HepG2 (cell line): ENCODE results near the gene LTK. TPM values are rescaled to one million over a fixed set of nuclear protein-coding genes. Genes with fewer than 3 reads are reported as not detected.

ENCODE experiments used
- BCL6 ChIP-seq: IDR thresholded peaks from 2 replicates; pipeline ENCODE4 v1.6.1; 2016; ENCODE audit warnings: missing genetic modification reagents, missing compliant biosample characterization
- HNF1B ChIP-seq: sonication (generic); formaldehyde crosslinking; IDR thresholded peaks from 2 replicates; pipeline ENCODE4 v1.5.1; 2020; ENCODE audit warnings: mild to moderate bottlenecking, moderate library complexity, missing genetic modification reagents
- MAFK ChIP-seq, 2 experiments: IDR thresholded peaks in 1 of 2; conservative IDR thresholded peaks in 1 of 2; 2 replicates each; pipeline ENCODE4 v1.6.1; 2011; ENCODE audit warnings: improper control_type of control experiment in 2 of 2, low read length in 2 of 2
- MEF2D ChIP-seq: sonication (generic); formaldehyde crosslinking; IDR thresholded peaks from 2 replicates; pipeline ENCODE4 v1.5.1; 2020; ENCODE audit warnings: mild to moderate bottlenecking, missing genetic modification reagents
- NR2F2 ChIP-seq: IDR thresholded peaks from 2 replicates; pipeline ENCODE4 v1.6.1; 2012; ENCODE audit warnings: low read depth, inconsistent platforms, borderline replicate concordance
- PHF8 ChIP-seq: sonication (generic); formaldehyde crosslinking; IDR thresholded peaks from 2 replicates; pipeline ENCODE4 v1.5.0; 2020; ENCODE audit warnings: missing genetic modification reagents
- RFXAP ChIP-seq: sonication (generic); formaldehyde crosslinking; IDR thresholded peaks from 2 replicates; pipeline ENCODE4 v1.4.0; 2020; ENCODE audit warnings: missing genetic modification reagents, borderline replicate concordance
- RXRB ChIP-seq: IDR thresholded peaks from 2 replicates; pipeline ENCODE4 v1.6.1; 2016; ENCODE audit warnings: borderline replicate concordance, missing genetic modification reagents, missing compliant biosample characterization
- ZBTB20 ChIP-seq: sonication (generic); formaldehyde crosslinking; IDR thresholded peaks from 2 replicates; pipeline ENCODE4 v1.8.1; 2023; ENCODE audit warnings: missing genetic modification reagents, low read depth, mild to moderate bottlenecking, borderline replicate concordance
- ZC3H13 ChIP-seq: sonication (generic); formaldehyde crosslinking; IDR thresholded peaks from 2 replicates; pipeline ENCODE4 v1.8.1; 2023; ENCODE audit warnings: mild to moderate bottlenecking, missing genetic modification reagents, moderate library complexity
- ZIK1 ChIP-seq: sonication (generic); formaldehyde crosslinking; IDR thresholded peaks from 2 replicates; pipeline ENCODE4 v1.5.0; 2020; ENCODE audit warnings: mild to moderate bottlenecking, low read depth, missing genetic modification reagents, borderline replicate concordance
- ZSCAN20 ChIP-seq: sonication (generic); formaldehyde crosslinking; IDR thresholded peaks from 2 replicates; pipeline ENCODE4 v1.4.0; 2020; ENCODE audit warnings: missing genetic modification reagents, mild to moderate bottlenecking, borderline replicate concordance
- polyA plus RNA-seq, 8 experiments: library from polyadenylated mRNA; depleted of rRNA in 3 of 8; stranded (reverse) in 7 of 8; unstranded in 1 of 8; fragments of >200 nt; fragmentation: Illumina TruSeq in 4 of 8; extraction: Trizol in 4 of 8; gene quantifications; 2 replicates each; pipeline versions ENCODE4 v1.2.1 to v1.2.3, GENCODE V29; 2011 to 2016; ENCODE audit warnings: low read depth in 4 of 8, missing spikeins in 1 of 8, mixed read lengths in 1 of 8; ENCODE audit not compliant: insufficient read depth in 1 of 8
- total RNA-seq, 5 experiments: library from RNA; depleted of rRNA; stranded (reverse); fragments of >200 nt; fragmentation: Illumina TruSeq; extraction: Trizol; gene quantifications; 2 replicates each; pipeline ENCODE4 v1.2.3, GENCODE V29; 2016; ENCODE audit warnings: low read depth in 1 of 5
- TF ChIP-seq, protein P1 (sequence below), 2 experiments: IDR thresholded peaks; 2 replicates each; pipeline ENCODE4 v1.6.1; 2011 to 2012; ENCODE audit warnings: low read length in 2 of 2, borderline replicate concordance in 1 of 2, low read depth in 1 of 2, mild to moderate bottlenecking in 1 of 2, moderate library complexity in 1 of 2
- TF ChIP-seq, protein P2 (sequence below): sonication (generic); formaldehyde crosslinking; IDR thresholded peaks from 2 replicates; pipeline ENCODE4 v1.5.0; 2020; ENCODE audit warnings: mild to moderate bottlenecking, missing genetic modification reagents, borderline replicate concordance

The LTK gene
- total and polyA plus RNA-seq, 2 of the 13 experiments (the other 11 are each of a cell fraction or from before 2014, with no cell fraction given), result 0.01 TPM; not detected in 1

DNA sequence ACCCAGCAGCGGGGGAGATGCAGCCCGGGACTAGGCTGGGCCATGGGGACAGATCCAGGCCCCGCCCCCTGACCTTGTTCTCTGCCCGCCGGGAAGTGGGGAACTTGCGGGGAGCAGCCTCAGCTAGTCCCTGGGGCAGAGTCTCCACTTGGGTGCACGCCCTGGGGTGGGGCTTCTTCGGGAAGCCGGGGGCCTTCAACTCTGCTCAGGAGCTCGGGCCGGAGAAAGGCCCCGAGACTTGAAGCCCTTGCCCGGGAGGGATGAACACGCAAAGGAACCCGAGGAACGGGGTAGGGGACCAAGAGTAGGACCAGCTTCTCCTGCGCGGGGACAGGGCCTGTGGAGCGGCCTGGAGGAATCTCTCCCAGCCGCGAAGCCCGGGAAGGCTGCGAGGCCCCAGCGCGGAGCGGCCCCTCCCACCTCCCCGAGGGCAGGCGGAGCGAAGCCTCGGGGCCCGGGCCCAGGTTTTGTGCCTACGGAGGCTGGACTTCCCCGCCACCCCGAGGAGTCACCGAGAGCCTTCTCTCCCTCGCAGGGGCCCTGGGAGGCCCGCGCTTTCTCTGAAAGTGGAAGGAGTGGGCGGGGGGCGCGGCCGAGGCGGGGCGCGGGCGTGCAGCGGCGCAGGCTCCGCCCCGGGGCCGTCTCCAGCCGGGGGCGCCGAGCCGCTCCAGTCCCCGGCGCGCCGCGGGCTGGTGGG, 20.3 kb downstream of the LTK start, which contains the start of gene ITPKA (continued):
- TF ChIP-seq, protein P1, sequence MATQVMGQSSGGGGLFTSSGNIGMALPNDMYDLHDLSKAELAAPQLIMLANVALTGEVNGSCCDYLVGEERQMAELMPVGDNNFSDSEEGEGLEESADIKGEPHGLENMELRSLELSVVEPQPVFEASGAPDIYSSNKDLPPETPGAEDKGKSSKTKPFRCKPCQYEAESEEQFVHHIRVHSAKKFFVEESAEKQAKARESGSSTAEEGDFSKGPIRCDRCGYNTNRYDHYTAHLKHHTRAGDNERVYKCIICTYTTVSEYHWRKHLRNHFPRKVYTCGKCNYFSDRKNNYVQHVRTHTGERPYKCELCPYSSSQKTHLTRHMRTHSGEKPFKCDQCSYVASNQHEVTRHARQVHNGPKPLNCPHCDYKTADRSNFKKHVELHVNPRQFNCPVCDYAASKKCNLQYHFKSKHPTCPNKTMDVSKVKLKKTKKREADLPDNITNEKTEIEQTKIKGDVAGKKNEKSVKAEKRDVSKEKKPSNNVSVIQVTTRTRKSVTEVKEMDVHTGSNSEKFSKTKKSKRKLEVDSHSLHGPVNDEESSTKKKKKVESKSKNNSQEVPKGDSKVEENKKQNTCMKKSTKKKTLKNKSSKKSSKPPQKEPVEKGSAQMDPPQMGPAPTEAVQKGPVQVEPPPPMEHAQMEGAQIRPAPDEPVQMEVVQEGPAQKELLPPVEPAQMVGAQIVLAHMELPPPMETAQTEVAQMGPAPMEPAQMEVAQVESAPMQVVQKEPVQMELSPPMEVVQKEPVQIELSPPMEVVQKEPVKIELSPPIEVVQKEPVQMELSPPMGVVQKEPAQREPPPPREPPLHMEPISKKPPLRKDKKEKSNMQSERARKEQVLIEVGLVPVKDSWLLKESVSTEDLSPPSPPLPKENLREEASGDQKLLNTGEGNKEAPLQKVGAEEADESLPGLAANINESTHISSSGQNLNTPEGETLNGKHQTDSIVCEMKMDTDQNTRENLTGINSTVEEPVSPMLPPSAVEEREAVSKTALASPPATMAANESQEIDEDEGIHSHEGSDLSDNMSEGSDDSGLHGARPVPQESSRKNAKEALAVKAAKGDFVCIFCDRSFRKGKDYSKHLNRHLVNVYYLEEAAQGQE (IDR thresholded peaks at IDR 0.05; ENCODE audit: borderline replicate concordance in 1 of 2, low read depth in 1 of 2, low read length in 2 of 2), result 0 out of 4 replicates have a peak, but pooled peaks of 1 of the 2 experiments have one; percentile 28
- TF ChIP-seq MAFK (conservative IDR thresholded peaks at IDR 0.05 in 1 of 2, IDR thresholded peaks at IDR 0.05 in 1 of 2; ENCODE audit: low read length in 2 of 2) (no peak), RXRB (CRISPR knock-in tag) (peak; percentile 21; the same call in 1 of the 2 replicates), HNF1B (CRISPR knock-in tag) (peak; percentile 31; the same call in 1 of the 2 replicates), BCL6 (peak; percentile 44; the same call in 1 of the 2 replicates), ZSCAN20 (CRISPR knock-in tag) (0 out of 2 replicates have a peak, but pooled peaks have one; percentile 34), ZIK1 (CRISPR knock-in tag) (peak; percentile 66; the same call in 1 of the 2 replicates), RFXAP (CRISPR knock-in tag) (no peak; the same call in 1 of the 2 replicates), ZC3H13 (CRISPR knock-in tag) (peak; percentile 74; the same call in 1 of the 2 replicates), ZBTB20 (CRISPR knock-in tag) (peak; percentile 91; the same call in 1 of the 2 replicates), NR2F2 (no peak; the same call in 1 of the 2 replicates), PHF8 (CRISPR knock-in tag) (peak; percentile 83), MEF2D (CRISPR knock-in tag) (peak; percentile 41)
- TF ChIP-seq, protein P2, sequence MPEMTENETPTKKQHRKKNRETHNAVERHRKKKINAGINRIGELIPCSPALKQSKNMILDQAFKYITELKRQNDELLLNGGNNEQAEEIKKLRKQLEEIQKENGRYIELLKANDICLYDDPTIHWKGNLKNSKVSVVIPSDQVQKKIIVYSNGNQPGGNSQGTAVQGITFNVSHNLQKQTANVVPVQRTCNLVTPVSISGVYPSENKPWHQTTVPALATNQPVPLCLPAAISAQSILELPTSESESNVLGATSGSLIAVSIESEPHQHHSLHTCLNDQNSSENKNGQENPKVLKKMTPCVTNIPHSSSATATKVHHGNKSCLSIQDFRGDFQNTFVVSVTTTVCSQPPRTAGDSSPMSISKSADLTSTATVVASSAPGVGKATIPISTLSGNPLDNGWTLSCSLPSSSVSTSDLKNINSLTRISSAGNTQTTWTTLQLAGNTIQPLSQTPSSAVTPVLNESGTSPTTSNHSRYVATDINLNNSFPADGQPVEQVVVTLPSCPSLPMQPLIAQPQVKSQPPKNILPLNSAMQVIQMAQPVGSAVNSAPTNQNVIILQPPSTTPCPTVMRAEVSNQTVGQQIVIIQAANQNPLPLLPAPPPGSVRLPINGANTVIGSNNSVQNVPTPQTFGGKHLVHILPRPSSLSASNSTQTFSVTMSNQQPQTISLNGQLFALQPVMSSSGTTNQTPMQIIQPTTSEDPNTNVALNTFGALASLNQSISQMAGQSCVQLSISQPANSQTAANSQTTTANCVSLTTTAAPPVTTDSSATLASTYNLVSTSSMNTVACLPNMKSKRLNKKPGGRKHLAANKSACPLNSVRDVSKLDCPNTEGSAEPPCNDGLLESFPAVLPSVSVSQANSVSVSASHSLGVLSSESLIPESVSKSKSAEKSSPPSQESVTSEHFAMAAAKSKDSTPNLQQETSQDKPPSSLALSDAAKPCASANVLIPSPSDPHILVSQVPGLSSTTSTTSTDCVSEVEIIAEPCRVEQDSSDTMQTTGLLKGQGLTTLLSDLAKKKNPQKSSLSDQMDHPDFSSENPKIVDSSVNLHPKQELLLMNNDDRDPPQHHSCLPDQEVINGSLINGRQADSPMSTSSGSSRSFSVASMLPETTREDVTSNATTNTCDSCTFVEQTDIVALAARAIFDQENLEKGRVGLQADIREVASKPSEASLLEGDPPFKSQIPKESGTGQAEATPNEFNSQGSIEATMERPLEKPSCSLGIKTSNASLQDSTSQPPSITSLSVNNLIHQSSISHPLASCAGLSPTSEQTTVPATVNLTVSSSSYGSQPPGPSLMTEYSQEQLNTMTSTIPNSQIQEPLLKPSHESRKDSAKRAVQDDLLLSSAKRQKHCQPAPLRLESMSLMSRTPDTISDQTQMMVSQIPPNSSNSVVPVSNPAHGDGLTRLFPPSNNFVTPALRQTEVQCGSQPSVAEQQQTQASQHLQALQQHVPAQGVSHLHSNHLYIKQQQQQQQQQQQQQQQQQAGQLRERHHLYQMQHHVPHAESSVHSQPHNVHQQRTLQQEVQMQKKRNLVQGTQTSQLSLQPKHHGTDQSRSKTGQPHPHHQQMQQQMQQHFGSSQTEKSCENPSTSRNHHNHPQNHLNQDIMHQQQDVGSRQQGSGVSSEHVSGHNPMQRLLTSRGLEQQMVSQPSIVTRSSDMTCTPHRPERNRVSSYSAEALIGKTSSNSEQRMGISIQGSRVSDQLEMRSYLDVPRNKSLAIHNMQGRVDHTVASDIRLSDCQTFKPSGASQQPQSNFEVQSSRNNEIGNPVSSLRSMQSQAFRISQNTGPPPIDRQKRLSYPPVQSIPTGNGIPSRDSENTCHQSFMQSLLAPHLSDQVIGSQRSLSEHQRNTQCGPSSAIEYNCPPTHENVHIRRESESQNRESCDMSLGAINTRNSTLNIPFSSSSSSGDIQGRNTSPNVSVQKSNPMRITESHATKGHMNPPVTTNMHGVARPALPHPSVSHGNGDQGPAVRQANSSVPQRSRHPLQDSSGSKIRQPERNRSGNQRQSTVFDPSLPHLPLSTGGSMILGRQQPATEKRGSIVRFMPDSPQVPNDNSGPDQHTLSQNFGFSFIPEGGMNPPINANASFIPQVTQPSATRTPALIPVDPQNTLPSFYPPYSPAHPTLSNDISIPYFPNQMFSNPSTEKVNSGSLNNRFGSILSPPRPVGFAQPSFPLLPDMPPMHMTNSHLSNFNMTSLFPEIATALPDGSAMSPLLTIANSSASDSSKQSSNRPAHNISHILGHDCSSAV (CRISPR knock-in tag), result no peak
